NK-92 (cell line): ENCODE measurements around the gene MXRA7.

Experiments
- DNase-seq: peaks from one replicate; lab custom pipeline; 2025; ENCODE audit not compliant: unreplicated experiment; lab: John Stamatoyannopoulos, UW

MXRA7 gene

GRCh38 chr17:76678330-76678729, 32.4 kb downstream of the MXRA7 start:
- no peak for DNase-seq

GRCh38 chr17:76677406-76677805, 33.4 kb downstream of the MXRA7 start:
- no peak for DNase-seq

- no peak for DNase-seq
Measured at GRCh38 chr17:76676629-76677028, 34.1 kb downstream of the MXRA7 start.

- no peak for DNase-seq
Measured at GRCh38 chr17:76675648-76676047, 35.1 kb downstream of the MXRA7 start.

- no peak for DNase-seq
Measured at GRCh38 chr17:76674600-76674999, 36.2 kb downstream of the MXRA7 start.

- no peak for DNase-seq
Measured at GRCh38 chr17:76673729-76674128, 37.0 kb downstream of the MXRA7 start.

- no peak for DNase-seq
Measured at GRCh38 chr17:76672892-76673291, 37.9 kb downstream of the MXRA7 start.

GRCh38 chr17:76672270-76672851, 38.4 kb downstream of the MXRA7 start:
- no peak for DNase-seq

- DNase-seq, result no peak
Measured at GRCh38 chr17:76671912-76672262, 38.9 kb downstream of the MXRA7 start.

- DNase-seq, result peak; percentile 91
Measured at GRCh38 chr17:76671123-76671911, 39.4 kb downstream of the MXRA7 start.

GRCh38 chr17:76670718-76671122, 40.0 kb downstream of the MXRA7 start:
- DNase-seq, result no peak

- DNase-seq, result no peak
Measured at GRCh38 chr17:76670020-76670717, 40.6 kb downstream of the MXRA7 start.

GRCh38 chr17:76667786-76668453, 42.8 kb downstream of the MXRA7 start:
- DNase-seq, result no peak

- DNase-seq, result no peak
Measured at GRCh38 chr17:76667491-76667755, 43.3 kb downstream of the MXRA7 start.

GRCh38 chr17:76660656-76661042, 50.1 kb downstream of the MXRA7 start:
- DNase-seq, result no peak

GRCh38 chr17:76659928-76660655, 50.7 kb downstream of the MXRA7 start:
- no peak for DNase-seq

- DNase-seq, result no peak
Measured at GRCh38 chr17:76658242-76658662, 52.5 kb downstream of the MXRA7 start.

GRCh38 chr17:76657505-76658241, 53.1 kb downstream of the MXRA7 start:
- DNase-seq, result no peak

GRCh38 chr17:76654408-76654807, 56.4 kb downstream of the MXRA7 start:
- no peak for DNase-seq

- DNase-seq, result no peak
Measured at GRCh38 chr17:76650504-76650903, 60.3 kb downstream of the MXRA7 start.

GRCh38 chr17:76646712-76647111, 64.1 kb downstream of the MXRA7 start:
- DNase-seq, result no peak
